Esophagus muscularis mucosa (tissue), 4 donors: ENCODE data around the gene KANK4.

ENCODE experiments used
- CTCF ChIP-seq, 3 experiments: fragments of 200-600 bp in 2 of 3; fragments of 450-650 bp in 1 of 3; sonication (generic) in 2 of 3; IDR thresholded peaks; one replicate each; pipeline ENCODE4 v1.5.1; 2017 to 2019; ENCODE audit warnings: antibody characterized with exemption in 3 of 3, mild to moderate bottlenecking in 2 of 3, moderate library complexity in 1 of 3
- EP300 ChIP-seq: sonication (generic); formaldehyde crosslinking; IDR thresholded peaks from one replicate; pipeline ENCODE4 v1.6.1; 2017; ENCODE audit warnings: antibody characterized with exemption
- POLR2A ChIP-seq: fragments of 450-650 bp; IDR thresholded peaks from one replicate; pipeline ENCODE4 v1.6.1; 2017; ENCODE audit warnings: antibody characterized with exemption, moderate library complexity, mild to moderate bottlenecking, low read depth
- POLR2AphosphoS5 ChIP-seq, 2 donors: sonication (generic); formaldehyde crosslinking; IDR thresholded peaks; one replicate each; pipeline ENCODE4 v1.6.1; 2017; ENCODE audit warnings: antibody characterized with exemption in 2 of 2

GRCh38 chr1:62334434-62334985 is 15.3 kb upstream of the KANK4 start:
- TF ChIP-seq CTCF (IDR thresholded peaks at IDR 0.05) (no peak), EP300 (no peak), POLR2A (no peak), POLR2AphosphoS5 (IDR thresholded peaks at IDR 0.05) (no peak)
